GM13976 (cell line): ENCODE data around the gene ANKIB1.

Source experiments
- DNase-seq: peaks from one replicate; pipeline ENCODE4 v3.0.0; 2012; ENCODE audit warnings: low spot score
- CTCF ChIP-seq: IDR thresholded peaks from 2 replicates; pipeline ENCODE4 v1.5.1; 2012; ENCODE audit warnings: borderline replicate concordance, mild to moderate bottlenecking; ENCODE audit not compliant: insufficient read depth; ENCODE audit errors: extremely low read depth, missing control alignments, control extremely low read depth
- in situ Hi-C: fragments of 300-500 bp; cut with MboI; formaldehyde crosslinking; loops from one replicate; pipeline ENCODE4 v1.12.0; 2022; ENCODE audit warnings: low sequenced_read_pairs, mixed read lengths, inconsistent platforms; ENCODE audit not compliant: unreplicated experiment

The ANKIB1 gene

GRCh38 chr7:92228100-92228499 lies 17.7 kb upstream of the ANKIB1 start:
- no peak for TF ChIP-seq CTCF
- in situ Hi-C loops: no loop called here
- no peak for DNase-seq

- no peak for DNase-seq
- TF ChIP-seq CTCF: no peak
- in situ Hi-C loops: no loop called here
Measured at GRCh38 chr7:92228742-92229141, 17.0 kb upstream of the ANKIB1 start.

DNA sequence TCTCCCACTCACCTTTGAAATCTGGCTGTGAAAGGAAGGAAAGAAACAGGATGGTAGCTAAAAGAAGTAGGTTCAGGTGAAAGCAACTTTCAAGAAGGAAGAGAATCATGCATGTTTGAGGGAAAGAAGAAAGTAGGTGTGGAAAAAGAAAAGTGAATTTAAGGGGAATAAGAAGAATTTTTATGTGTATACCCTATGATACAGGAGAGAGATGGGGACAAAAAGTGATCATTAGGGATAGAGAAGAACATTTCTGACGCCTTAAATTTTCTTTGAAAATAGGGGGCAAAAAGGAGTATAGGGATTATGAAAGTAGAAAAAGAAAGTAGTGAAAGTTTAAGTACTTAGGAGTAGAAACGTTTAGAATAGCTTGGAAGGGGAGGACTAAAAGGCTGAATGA lies 15.2 kb upstream of the ANKIB1 start:
- no peak for DNase-seq
- in situ Hi-C loops: no loop called here

DNA sequence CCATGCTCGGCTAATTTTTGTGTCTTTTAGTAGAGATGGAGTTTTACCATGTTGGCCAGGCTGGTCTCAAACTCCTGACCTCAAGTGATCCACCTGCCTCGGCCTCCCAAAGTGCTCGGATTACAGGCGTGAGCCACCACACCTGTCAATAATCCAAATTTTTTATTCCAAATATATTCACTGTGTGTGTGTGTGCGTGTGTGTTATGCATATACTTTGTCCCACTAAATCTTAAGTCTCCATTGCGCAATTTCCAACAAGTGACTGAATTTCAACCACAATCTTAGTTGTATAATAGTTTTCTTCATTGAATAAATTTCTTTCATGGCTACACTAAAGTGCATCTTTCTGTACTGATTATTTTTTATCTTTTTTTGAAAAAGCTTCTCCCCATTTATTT lies 2.8 kb upstream of the ANKIB1 start:
- no peak for TF ChIP-seq CTCF
- no peak for DNase-seq
- in situ Hi-C loops: no loop called here

More for the DNA sequence above, 15.2 kb upstream of the ANKIB1 start:
- no peak for TF ChIP-seq CTCF

- no peak for TF ChIP-seq CTCF
- DNase-seq: no peak
- in situ Hi-C loops: no loop called here
Measured at GRCh38 chr7:92244808-92245486, 827 bp upstream of the ANKIB1 start.

GRCh38 chr7:92246360-92247101 lies 757 bp downstream of the ANKIB1 start:
- in situ Hi-C loops: no loop called here

More at GRCh38 chr7:92246360-92247101, 757 bp downstream of the ANKIB1 start:
- no peak for TF ChIP-seq CTCF
- DNase-seq: peak; percentile 53
